Thoracic aorta (tissue), 2 donors: Measurements from ENCODE around the gene THTPA. TPM values are rescaled to one million over a fixed set of nuclear protein-coding genes. Genes with fewer than 3 reads are reported as not detected.

ENCODE experiments used
- ATAC-seq: fragments of 150-250 bp; one replicate; pipeline ENCODE4 v1.8.0; 2017; ENCODE audit warnings: low read depth; ENCODE audit not compliant: insufficient number of reproducible peaks, low FRiP score
- DNase-seq: peaks from one replicate; pipeline ENCODE4 v3.0.0-alpha.2; 2020; ENCODE audit warnings: low spot score
- H3K27ac ChIP-seq, 2 donors: fragments of 200-600 bp; sonication (generic); 1 replicate in 1 of 2; 2 replicates in 1 of 2; pipeline ENCODE4 v1.5.1; 2016; ENCODE audit warnings: mild to moderate bottlenecking in 2 of 2, moderate library complexity in 2 of 2
- H3K27me3 ChIP-seq: fragments of 200-600 bp; sonication (generic); replicated peaks from 2 replicates; pipeline ENCODE4 v1.6.0; 2016; ENCODE audit warnings: mild to moderate bottlenecking; ENCODE audit not compliant: insufficient read depth
- H3K36me3 ChIP-seq: fragments of 200-600 bp; sonication (generic); one replicate; pipeline ENCODE4 v1.5.1; 2016
- H3K4me1 ChIP-seq, 2 donors: fragments of 200-600 bp; sonication (generic); 1 replicate in 1 of 2; 2 replicates in 1 of 2; pipeline versions ENCODE4 v1.5.1 to v1.6.0; 2016; ENCODE audit warnings: low read depth in 2 of 2, mild to moderate bottlenecking in 1 of 2; ENCODE audit not compliant: control insufficient read depth in 1 of 2
- H3K4me3 ChIP-seq: fragments of 200-600 bp; sonication (generic); 2 replicates; pipeline ENCODE4 v1.5.1; 2016; ENCODE audit warnings: mild to moderate bottlenecking
- H3K9me3 ChIP-seq: fragments of 200-600 bp; sonication (generic); 2 replicates; pipeline ENCODE4 v1.5.1; 2016
- total RNA-seq, 2 donors: library from RNA; depleted of rRNA; stranded (reverse); fragments of >200 nt; gene quantifications; one replicate each; pipeline versions ENCODE4 v1.1.0 to v1.2.3, GENCODE V29; 2016
- TF ChIP-seq, protein P1 (sequence below): fragments of 200-600 bp; sonication (generic); IDR thresholded peaks from one replicate; pipeline ENCODE4 v1.5.1; 2019; ENCODE audit warnings: antibody characterized with exemption

THTPA gene
- total RNA-seq, 2 donors from 2014 or later, result 17.8 to 30.9 TPM

DNA sequence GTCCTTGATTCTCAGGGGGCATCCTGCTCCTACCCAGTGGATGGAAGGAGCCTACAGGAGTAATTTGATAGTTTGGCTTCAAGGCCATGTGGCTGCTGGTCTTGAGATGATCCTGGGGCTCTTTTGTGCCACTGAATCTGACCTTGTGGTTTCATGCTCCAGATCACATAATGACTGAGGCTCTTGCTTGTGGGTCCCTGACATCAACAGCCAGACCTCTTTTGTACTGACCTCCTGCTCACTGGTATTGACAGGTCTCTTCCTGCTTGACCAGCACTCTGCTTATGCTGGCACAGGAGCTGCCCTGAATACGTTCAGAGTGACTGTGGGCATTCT is 45.7 kb downstream of the THTPA start:
- ATAC-seq (no peak), DNase-seq (no peak)
- Histone ChIP-seq H3K9me3 (no peaks in the 10 kb centered on the region), H3K27ac (no peak overlapping the region), H3K4me1 (no peaks in the 10 kb centered on the region), H3K27me3 (no peaks in the 10 kb centered on the region), H3K4me3 (no peak overlapping the region), H3K36me3 (no peaks in the 10 kb centered on the region)
- TF ChIP-seq, protein P1, sequence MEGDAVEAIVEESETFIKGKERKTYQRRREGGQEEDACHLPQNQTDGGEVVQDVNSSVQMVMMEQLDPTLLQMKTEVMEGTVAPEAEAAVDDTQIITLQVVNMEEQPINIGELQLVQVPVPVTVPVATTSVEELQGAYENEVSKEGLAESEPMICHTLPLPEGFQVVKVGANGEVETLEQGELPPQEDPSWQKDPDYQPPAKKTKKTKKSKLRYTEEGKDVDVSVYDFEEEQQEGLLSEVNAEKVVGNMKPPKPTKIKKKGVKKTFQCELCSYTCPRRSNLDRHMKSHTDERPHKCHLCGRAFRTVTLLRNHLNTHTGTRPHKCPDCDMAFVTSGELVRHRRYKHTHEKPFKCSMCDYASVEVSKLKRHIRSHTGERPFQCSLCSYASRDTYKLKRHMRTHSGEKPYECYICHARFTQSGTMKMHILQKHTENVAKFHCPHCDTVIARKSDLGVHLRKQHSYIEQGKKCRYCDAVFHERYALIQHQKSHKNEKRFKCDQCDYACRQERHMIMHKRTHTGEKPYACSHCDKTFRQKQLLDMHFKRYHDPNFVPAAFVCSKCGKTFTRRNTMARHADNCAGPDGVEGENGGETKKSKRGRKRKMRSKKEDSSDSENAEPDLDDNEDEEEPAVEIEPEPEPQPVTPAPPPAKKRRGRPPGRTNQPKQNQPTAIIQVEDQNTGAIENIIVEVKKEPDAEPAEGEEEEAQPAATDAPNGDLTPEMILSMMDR, result no peak

DNA sequence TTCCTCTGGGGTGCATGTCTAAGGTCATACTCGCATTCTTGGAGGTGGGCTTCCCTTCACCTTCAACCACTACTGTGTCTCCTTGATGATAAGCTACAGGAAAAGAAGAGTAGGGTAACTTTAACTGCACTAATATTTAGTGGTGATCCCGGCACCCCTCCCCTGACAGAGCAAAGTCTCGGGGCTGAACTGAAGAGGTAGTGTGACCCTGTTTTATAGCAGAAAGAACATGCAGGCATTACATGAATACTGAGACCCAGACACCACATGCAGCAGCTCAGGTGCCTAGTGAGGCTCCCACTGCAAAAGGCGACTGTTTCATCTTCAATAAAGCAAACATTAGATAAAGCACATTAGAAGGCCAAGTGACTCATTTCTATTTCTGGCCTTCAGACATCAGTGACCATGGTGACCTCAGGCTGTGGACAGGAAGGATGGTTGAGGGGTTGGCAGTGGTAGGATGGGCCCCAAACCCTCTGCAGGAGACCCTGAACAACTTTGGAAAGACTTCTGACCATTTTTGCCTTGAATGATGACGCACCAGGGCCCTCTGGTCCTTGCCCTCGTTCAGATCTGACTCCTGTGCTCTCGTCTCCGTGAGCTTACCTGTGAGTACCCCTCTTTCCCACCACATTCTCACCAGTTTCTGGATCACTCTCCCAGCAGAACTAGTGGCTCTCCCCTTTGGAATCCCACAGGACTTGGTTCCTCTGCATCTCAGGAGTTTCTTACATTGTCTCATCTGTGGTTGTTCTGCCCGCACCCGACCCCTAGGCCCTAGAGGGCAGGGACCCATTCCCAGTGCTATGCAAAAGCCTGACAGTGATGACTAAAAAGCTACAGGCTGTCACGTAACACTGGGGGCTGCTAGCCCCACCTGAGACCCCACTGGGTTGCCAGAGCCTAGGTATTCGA is 46.4 kb downstream of the THTPA start:
- DNase-seq (no peak), ATAC-seq (no peak)
- H3K9me3 ChIP-seq, result no peaks in the 10 kb centered on the region
- H3K4me3 ChIP-seq, result no peak overlapping the region
- H3K36me3 ChIP-seq, result no peaks in the 10 kb centered on the region
- H3K27me3 ChIP-seq, result no peaks in the 10 kb centered on the region
- no peaks in the 10 kb centered on the region for H3K4me1 ChIP-seq
- H3K27ac ChIP-seq, result no peak overlapping the region
- TF ChIP-seq, protein P1, result no peak

DNA sequence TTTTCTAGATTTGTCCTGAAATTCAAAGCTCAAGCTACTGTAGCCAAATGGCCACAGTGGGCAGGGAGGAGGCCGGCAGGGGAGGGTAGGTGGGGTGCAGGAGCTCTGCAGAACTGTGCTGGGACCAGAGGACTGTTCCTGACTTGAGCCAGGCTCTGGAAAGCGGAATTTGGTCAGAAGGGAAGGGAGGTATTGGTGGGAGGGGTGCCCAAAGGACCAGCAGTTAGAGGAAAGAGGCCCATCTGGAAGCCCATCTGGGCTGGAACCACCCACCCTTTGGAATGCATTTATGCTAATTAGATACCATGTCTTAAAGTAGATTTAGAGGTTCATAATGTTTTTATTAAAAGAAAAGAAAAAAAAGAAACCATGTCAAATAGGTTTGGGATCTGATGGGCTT is 47.0 kb downstream of the THTPA start:
- no peak for ATAC-seq

DNA sequence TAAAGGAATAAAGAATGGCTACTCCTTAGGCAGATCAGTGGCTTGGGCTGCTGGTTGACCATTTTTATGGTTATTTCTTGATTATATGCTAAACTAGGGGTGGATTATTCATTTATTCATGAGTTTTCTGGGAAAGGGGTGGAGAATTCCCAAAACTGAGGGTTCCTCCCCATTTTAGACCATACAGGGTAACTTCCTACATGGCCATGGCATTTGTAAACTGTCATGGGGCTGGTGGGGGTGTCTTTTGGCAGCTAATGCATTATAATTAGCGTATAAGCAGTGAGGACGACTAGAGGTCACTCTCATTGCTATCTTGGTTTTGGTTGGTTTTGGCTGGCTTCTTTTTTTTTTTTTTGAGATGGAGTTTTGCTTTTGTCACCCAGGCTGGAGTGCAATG is 48.1 kb downstream of the THTPA start:
- DNase-seq (no peak), ATAC-seq (no peak)
- no peak overlapping the region for H3K27ac ChIP-seq
- no peak overlapping the region for H3K4me3 ChIP-seq
- no peaks in the 10 kb centered on the region for H3K4me1 ChIP-seq
- TF ChIP-seq, protein P1, result no peak
- H3K27me3 ChIP-seq, result no peaks in the 10 kb centered on the region
- no peaks in the 10 kb centered on the region for H3K9me3 ChIP-seq
- H3K36me3 ChIP-seq, result no peaks in the 10 kb centered on the region

More for the DNA sequence above, 47.0 kb downstream of the THTPA start:
- no peaks in the 10 kb centered on the region for H3K36me3 ChIP-seq
- H3K4me3 ChIP-seq, result no peak overlapping the region
- no peak for DNase-seq
- no peak overlapping the region for H3K27ac ChIP-seq
- no peaks in the 10 kb centered on the region for H3K9me3 ChIP-seq
- H3K27me3 ChIP-seq, result no peaks in the 10 kb centered on the region
- TF ChIP-seq, protein P1, result no peak
- H3K4me1 ChIP-seq, result no peaks in the 10 kb centered on the region

DNA sequence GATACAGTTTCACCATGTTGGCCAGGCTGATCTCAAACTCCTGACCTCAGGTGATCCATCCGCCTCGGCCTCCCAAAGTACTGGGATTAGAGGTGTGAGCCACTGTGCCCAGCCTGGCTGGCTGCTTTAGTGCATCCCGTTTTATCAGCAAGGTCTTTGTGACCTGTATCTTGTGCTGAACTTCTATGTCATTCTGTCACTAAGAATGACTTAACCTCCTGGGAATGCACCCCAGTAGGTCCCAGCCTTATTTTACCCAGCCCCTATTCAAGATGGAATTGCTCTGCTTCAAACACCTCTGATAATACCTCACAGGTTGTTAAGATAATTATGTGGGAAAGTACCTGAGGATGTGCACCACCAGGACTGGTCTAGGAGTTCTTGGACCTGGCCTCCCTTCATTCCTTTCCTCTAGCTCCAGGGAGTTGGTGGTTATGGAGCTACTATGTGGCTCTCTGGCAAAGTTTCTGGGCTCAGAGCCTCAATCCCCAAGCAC is 48.7 kb downstream of the THTPA start:
- Histone ChIP-seq H3K27ac (no peak overlapping the region), H3K4me1 (no peaks in the 10 kb centered on the region), H3K9me3 (no peaks in the 10 kb centered on the region), H3K36me3 (no peaks in the 10 kb centered on the region), H3K27me3 (no peaks in the 10 kb centered on the region), H3K4me3 (no peak overlapping the region)
- TF ChIP-seq, protein P1, result no peak
- DNase-seq (no peak), ATAC-seq (no peak)
